Measurements from ENCODE around the gene ADCYAP1R1. TPM values are rescaled to one million over a fixed set of nuclear protein-coding genes. Genes with fewer than 3 reads are reported as not detected.

Gene ADCYAP1R1
- total and polyA plus RNA-seq, 2 of the 8 experiments (the other 6 are each of a cell fraction or from before 2014, with no cell fraction given) = 14.4 to 14.6 TPM

GRCh38 chr7:31073326-31074119 is 21.4 kb downstream of the ADCYAP1R1 start:
- Histone ChIP-seq H3K56ac (replicated peaks; ENCODE audit: insufficient read length, low read depth, low read length) (no peak overlapping the region), H3K18ac (ENCODE audit: extremely low read depth, low read length) (no peak overlapping the region), H3K27me3 (replicated peaks in 1 of 4; ENCODE audit: control insufficient read depth in 3 of 4, extremely low read depth in 1 of 4, insufficient read depth in 3 of 4, low read length in 3 of 4) (no peaks in the 10 kb centered on the region), H2BK120ac (replicated peaks; ENCODE audit: low read depth, low read length) (no peak overlapping the region), H3K14ac (ENCODE audit: insufficient read length) (no peak overlapping the region), H2AK5ac (ENCODE audit: low read depth, low read length) (no peak overlapping the region), H2BK12ac (ENCODE audit: low read depth, low read length) (no peak overlapping the region), H3K36me3 (ENCODE audit: control insufficient read depth in 2 of 4, insufficient read depth in 4 of 4, low read length in 3 of 4) (no peaks in the 10 kb centered on the region; a peak in 1 of 8 replicates), H3K4me1 (replicated peaks in 1 of 4; ENCODE audit: control insufficient read depth in 3 of 4, insufficient read depth in 4 of 4, low read length in 3 of 4) (no peaks in the 10 kb centered on the region; a peak in 1 of 7 replicates), H3K4ac (replicated peaks; ENCODE audit: insufficient read length, low read depth, low read length) (no peak overlapping the region), H3K4me2 (ENCODE audit: insufficient read depth in 1 of 2, low read depth in 2 of 2, low read length in 2 of 2) (no peak overlapping the region), H4K91ac (replicated peaks; ENCODE audit: insufficient read length, low read length) (no peak overlapping the region), H4K5ac (ENCODE audit: insufficient read length, low read depth, low read length) (no peak overlapping the region), H2BK5ac (ENCODE audit: low read depth, low read length) (no peak overlapping the region), H3K4me3 (ENCODE audit: extremely low read depth in 1 of 4, insufficient read depth in 2 of 4, low read depth in 3 of 4, low read length in 4 of 4) (no peak overlapping the region), H4K8ac (ENCODE audit: extremely low read depth, insufficient read depth, low read length) (no peak overlapping the region), H2AFZ (ENCODE audit: low read length) (no peak overlapping the region), H3K23me2 (ENCODE audit: low read depth, low read length) (peaks cover 7% of the 10 kb centered on the region; the same call in 1 of the 2 replicates), H3K9ac (replicated peaks in 1 of 4; ENCODE audit: extremely low read depth in 1 of 4, low read depth in 3 of 4, low read length in 3 of 4) (no peak overlapping the region), H3K27ac (ENCODE audit: low read depth, low read length) (no peak overlapping the region), H3K79me1 (ENCODE audit: low read depth, low read length) (peaks cover 6% of the 10 kb centered on the region), H3K79me2 (ENCODE audit: control insufficient read depth in 1 of 2, insufficient read depth in 2 of 2, low read length in 2 of 2) (no peaks in the 10 kb centered on the region), H2BK15ac (ENCODE audit: low read length) (no peak overlapping the region), H2BK20ac (ENCODE audit: low read length) (no peak overlapping the region), H4K20me1 (replicated peaks in 1 of 2; ENCODE audit: control insufficient read depth in 1 of 2, insufficient read depth in 2 of 2, low read length in 2 of 2) (peaks cover 0 to 7% of the 10 kb centered on the region in 2 experiments), H3K9me3 (ENCODE audit: insufficient read depth in 2 of 2, low read depth in 1 of 2, low read length in 1 of 2) (0 out of 4 replicates have a peak, but pooled peaks cover 0 to 2% of the 10 kb centered on the region in 2 experiments), H3K23ac (ENCODE audit: insufficient read length) (no peak overlapping the region)
- ChIA-PET POLR2A (ENCODE audit: partially characterized antibody) (no interaction called here), CTCF (ENCODE audit: partially characterized antibody) (interaction anchor here (0.9 to 36.4 kb wide), 10 partner anchors 8 to 135 kb away, joined by 3 to 880 read pairs (median 6); partner anchors contain the start of gene ADCYAP1R1)
- TF ChIP-seq TEAD4 (IDR thresholded peaks at IDR 0.05; ENCODE audit: low read depth, low read length) (no peak), CREB1 (IDR thresholded peaks at IDR 0.05) (no peak), USF2 (IDR thresholded peaks at IDR 0.05; ENCODE audit: low read length) (no peak), BRCA1 (IDR thresholded peaks at IDR 0.05; ENCODE audit: low read depth, low read length) (no peak), POU5F1 (IDR thresholded peaks at IDR 0.05; ENCODE audit: low read depth, low read length) (no peak), EP300 (IDR thresholded peaks at IDR 0.05; ENCODE audit: borderline replicate concordance in 1 of 2, low read depth in 2 of 2, low read length in 2 of 2) (no peak), SIRT6 (IDR thresholded peaks at IDR 0.05; ENCODE audit: low read length) (no peak), CBX5 (IDR thresholded peaks at IDR 0.05; ENCODE audit: low read depth, low read length) (no peak)
- TF ChIP-seq, protein P1, sequence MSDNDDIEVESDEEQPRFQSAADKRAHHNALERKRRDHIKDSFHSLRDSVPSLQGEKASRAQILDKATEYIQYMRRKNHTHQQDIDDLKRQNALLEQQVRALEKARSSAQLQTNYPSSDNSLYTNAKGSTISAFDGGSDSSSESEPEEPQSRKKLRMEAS (IDR thresholded peaks at IDR 0.05) = no peak
- no peak for FAIRE-seq
- DNase-seq (ENCODE audit: low read depth in 1 of 2, low spot score in 2 of 2) = no peak
- 87% methylated on average over 5 of the region's 5 CpGs; no CpG with 5 or more reads in 1 of the 2 experiments for WGBS, 2 experiments (ENCODE audit: extremely low coverage in 1 of 2, insufficient coverage in 1 of 2, insufficient read length in 1 of 2, insufficient replicate concordance in 2 of 2, low coverage in 1 of 2, low lambda C conversion rate in 2 of 2, missing lambda C conversion rate in 1 of 2)
